OCI-LY7 (cell line): Measurements from ENCODE around the gene NEUROD2.

Experiments used
- EZH2phosphoT487 ChIP-seq: fragments of 200-600 bp; sonication (generic); IDR thresholded peaks from 2 replicates; pipeline ENCODE4 v1.6.1; 2018; ENCODE audit warnings: low read depth, borderline replicate concordance, mild to moderate bottlenecking, mixed run types, antibody characterized with exemption, low read length, moderate library complexity, mixed read lengths
- TF ChIP-seq, protein P1 (sequence below): fragments of 200-600 bp; sonication (generic); conservative IDR thresholded peaks from 2 replicates; pipeline ENCODE4 v1.5.1; 2014; ENCODE audit warnings: mild to moderate bottlenecking, antibody characterized with exemption, low read length, moderate library complexity, mixed read lengths

GRCh38 chr17:39605492-39606433 lies 2.0 kb downstream of the NEUROD2 start:
- TF ChIP-seq, protein P1, sequence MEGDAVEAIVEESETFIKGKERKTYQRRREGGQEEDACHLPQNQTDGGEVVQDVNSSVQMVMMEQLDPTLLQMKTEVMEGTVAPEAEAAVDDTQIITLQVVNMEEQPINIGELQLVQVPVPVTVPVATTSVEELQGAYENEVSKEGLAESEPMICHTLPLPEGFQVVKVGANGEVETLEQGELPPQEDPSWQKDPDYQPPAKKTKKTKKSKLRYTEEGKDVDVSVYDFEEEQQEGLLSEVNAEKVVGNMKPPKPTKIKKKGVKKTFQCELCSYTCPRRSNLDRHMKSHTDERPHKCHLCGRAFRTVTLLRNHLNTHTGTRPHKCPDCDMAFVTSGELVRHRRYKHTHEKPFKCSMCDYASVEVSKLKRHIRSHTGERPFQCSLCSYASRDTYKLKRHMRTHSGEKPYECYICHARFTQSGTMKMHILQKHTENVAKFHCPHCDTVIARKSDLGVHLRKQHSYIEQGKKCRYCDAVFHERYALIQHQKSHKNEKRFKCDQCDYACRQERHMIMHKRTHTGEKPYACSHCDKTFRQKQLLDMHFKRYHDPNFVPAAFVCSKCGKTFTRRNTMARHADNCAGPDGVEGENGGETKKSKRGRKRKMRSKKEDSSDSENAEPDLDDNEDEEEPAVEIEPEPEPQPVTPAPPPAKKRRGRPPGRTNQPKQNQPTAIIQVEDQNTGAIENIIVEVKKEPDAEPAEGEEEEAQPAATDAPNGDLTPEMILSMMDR: no peak
- no peak for TF ChIP-seq EZH2phosphoT487
